Spleen (tissue), 11 donors: ENCODE results near the gene ITGAE. TPM values are rescaled to one million over a fixed set of nuclear protein-coding genes. Genes with fewer than 3 reads are reported as not detected.
"Not testable (repeated sequence)": the region's sequence is repeated elsewhere in the genome, so short reads cannot be mapped to it uniquely, and the experiment has no call there.

Experiments
- DNase-seq: peaks from one replicate; pipeline ENCODE4 v3.0.0-alpha.2; 2020
- H3K27ac ChIP-seq, 8 donors: fragments of 200-600 bp; sonication (generic) in 7 of 8; 1 replicate in 4 of 8; 2 replicates in 4 of 8; pipeline versions ENCODE4 v1.5.0 to v1.8.0; 2016 to 2021; ENCODE audit warnings: inconsistent platforms in 4 of 8, mild to moderate bottlenecking in 4 of 8, moderate library complexity in 1 of 8
- H3K27me3 ChIP-seq, 7 donors: fragments of 200-600 bp; sonication (generic) in 6 of 7; replicated peaks in 1 of 7; 1 replicate in 4 of 7; 2 replicates in 3 of 7; pipeline versions ENCODE4 v1.5.0 to v1.8.0; 2016 to 2021; ENCODE audit warnings: inconsistent platforms in 3 of 7, mild to moderate bottlenecking in 1 of 7
- H3K36me3 ChIP-seq, 6 donors: fragments of 200-600 bp; sonication (generic) in 5 of 6; 1 replicate in 4 of 6; 2 replicates in 2 of 6; pipeline versions ENCODE4 v1.5.0 to v1.8.0; 2016 to 2021; ENCODE audit warnings: inconsistent platforms in 2 of 6
- H3K4me1 ChIP-seq, 6 donors: fragments of 200-600 bp; sonication (generic) in 5 of 6; 1 replicate in 3 of 6; 2 replicates in 3 of 6; pipeline versions ENCODE4 v1.5.0 to v1.8.0; 2016 to 2021; ENCODE audit warnings: inconsistent platforms in 3 of 6
- H3K4me3 ChIP-seq, 8 donors: fragments of 200-600 bp; sonication (generic) in 7 of 8; 1 replicate in 4 of 8; 2 replicates in 4 of 8; pipeline versions ENCODE4 v1.5.0 to v1.8.0; 2016 to 2021; ENCODE audit warnings: inconsistent platforms in 4 of 8, mild to moderate bottlenecking in 4 of 8, moderate library complexity in 2 of 8
- H3K9me3 ChIP-seq, 8 donors: fragments of 200-600 bp; sonication (generic) in 7 of 8; 1 replicate in 4 of 8; 2 replicates in 4 of 8; pipeline versions ENCODE4 v1.5.0 to v1.8.0; 2016 to 2021; ENCODE audit warnings: inconsistent platforms in 4 of 8
- CTCF ChIP-seq, 11 experiments: fragments of 200-600 bp in 7 of 11; fragments of 450-650 bp in 4 of 11; sonication (generic) in 4 of 11; IDR thresholded peaks in 8 of 11; conservative IDR thresholded peaks in 3 of 11; 1 replicate in 7 of 11; 2 replicates in 4 of 11; pipeline versions ENCODE4 v1.4.0 to v1.8.0; 2016 to 2021; ENCODE audit warnings: antibody characterized with exemption in 11 of 11, inconsistent platforms in 4 of 11, mild to moderate bottlenecking in 1 of 11
- POLR2A ChIP-seq, 3 donors: fragments of 450-650 bp; IDR thresholded peaks; one replicate each; pipeline ENCODE4 v1.5.1; 2017; ENCODE audit warnings: antibody characterized with exemption in 3 of 3, mild to moderate bottlenecking in 1 of 3
- POLR2AphosphoS5 ChIP-seq, 3 donors: sonication (generic); formaldehyde crosslinking; IDR thresholded peaks; one replicate each; pipeline ENCODE4 v1.5.1; 2017; ENCODE audit warnings: antibody characterized with exemption in 3 of 3
- WGBS, 5 donors: extraction: QIAGEN DNeasy Blood & Tissue Kit in 3 of 5; methylation state at CpG; one replicate each; pipeline versions ENCODE4 v1.1.5 to v1.1.7; 2013 to 2018; 5-methylcytosine and 5-hydroxymethylcytosine counted together
- intact Hi-C: fragments of 100-400 bp; cut with DNase I; formaldehyde crosslinking; loops from one replicate; pipeline ENCODE4 v1.15.0; 2023; ENCODE audit warnings: low total_unique reads
- polyA plus RNA-seq, 3 donors: library from polyadenylated mRNA; stranded (reverse); fragments of 200-250 nt; gene quantifications; one replicate each; pipeline ENCODE4 v1.2.1, GENCODE V29; 2013
- total RNA-seq, 7 donors: library from RNA; depleted of rRNA in 3 of 7; stranded (reverse); fragments of >200 nt in 3 of 7; fragmentation: NEBNext Ultra II Directional in 4 of 7; extraction: Animal tissue kit (Norgen Biotek cat#: 25700) in 4 of 7; gene quantifications; one replicate each; pipeline versions ENCODE4 v1.1.0 to v1.2.1, GENCODE V29; 2016 to 2021
- donor health status: healthy with polysubstance abuse.
- donor health status: DM: no; HTN: no; CAD: no; lungs with moderate emphysema.
- donor health status: DM: no; HTN: no; CAD: no.
- donor health status: Bipolar disorder and iron deficiency.
- donor health status: healthy.
- donor health status: DM: no; HTN: no; CAD: no.
- donor health status: DM: yes; HTN: yes; CAD: no.

The ITGAE gene
- total and polyA plus RNA-seq, 10 donors, result 20.3 to 91.1 (median 28.2) TPM

- 48 to 73% (median 49%) methylated on average over 11 to 17 of the region's 17 CpGs for WGBS, 5 donors
- peak overlapping the region in 6 of 8 donors; percentile 77 to 93 (median 92) for H3K4me3 ChIP-seq
- TF ChIP-seq POLR2A (IDR thresholded peaks at IDR 0.05) (no peak), POLR2AphosphoS5 (IDR thresholded peaks at IDR 0.05) (no peak), CTCF (IDR thresholded peaks at IDR 0.05 in 8 of 11, conservative IDR thresholded peaks at IDR 0.05 in 3 of 11) (peak in 2 of 11 experiments; percentile 8 to 40)
- intact Hi-C loops, result no loop called here
- no peaks in the 10 kb centered on the region for H3K9me3 ChIP-seq
- H3K27me3 ChIP-seq, result no peaks in the 10 kb centered on the region
- H3K36me3 ChIP-seq, result peaks cover 0 to 30% (median 12%) of the 10 kb centered on the region in 6 donors
- peaks cover 10 to 47% (median 27%) of the 10 kb centered on the region in 6 donors for H3K4me1 ChIP-seq
- peak overlapping the region in 4 of 8 donors; percentile 74 to 95 (median 86) for H3K27ac ChIP-seq
- peak; percentile 71 for DNase-seq
These were observed 45.6 kb upstream of the ITGAE start for GRCh38 chr17:3846437-3847164.

DNA sequence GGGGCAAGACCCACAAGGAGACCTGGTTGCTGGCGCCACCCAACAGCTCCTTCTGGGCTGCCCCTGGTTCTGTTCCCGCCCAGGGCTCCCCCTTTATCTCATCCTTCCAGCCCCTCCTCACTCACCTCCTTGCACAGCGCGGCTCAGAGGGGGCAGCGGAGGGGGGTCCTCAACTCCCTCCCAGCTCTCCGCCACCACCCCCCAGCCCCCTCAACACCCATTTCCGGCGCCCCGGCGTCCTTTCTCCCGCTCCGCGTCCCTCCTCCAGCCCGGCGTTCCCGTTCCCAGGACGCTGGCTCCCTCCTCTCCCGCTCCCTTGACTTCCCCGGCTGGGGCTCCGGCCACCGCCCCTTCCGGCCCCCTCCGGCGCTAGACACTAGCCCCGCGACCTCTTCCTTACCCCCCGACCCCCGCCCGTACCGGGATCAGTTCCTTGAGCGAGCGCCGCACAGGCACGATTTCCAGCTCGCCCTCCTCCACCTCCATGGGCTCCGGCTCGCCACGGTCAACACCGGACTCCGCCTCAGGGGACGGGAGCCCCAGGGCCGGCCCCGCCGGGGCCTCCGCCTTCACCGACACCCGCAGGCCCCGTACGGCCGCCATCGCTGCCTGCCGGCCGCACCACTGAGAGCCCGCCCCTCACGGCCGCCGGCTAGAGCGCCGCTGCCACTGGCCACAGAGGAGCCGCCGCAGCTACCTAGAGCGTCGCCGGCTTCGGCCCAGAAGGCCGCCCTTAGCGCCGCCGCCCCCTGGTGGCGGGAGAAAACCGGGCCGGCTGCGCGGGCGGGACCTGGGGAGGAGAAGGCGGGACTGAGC lies 44.8 kb upstream of the ITGAE start, which contains the start of gene NCBP3:
Gene NCBP3, minus strand, starts transcription at position 626 of the 816 bp plus-strand sequence. Its CDS starts 23 bp downstream, at position 603.
- Histone ChIP-seq H3K27me3 (no peaks in the 10 kb centered on the region), H3K4me1 (peaks cover 10 to 54% (median 30%) of the 10 kb centered on the region in 6 donors), H3K4me3 (peak within 1 kb of the TSS; percentile 77 to 93 (median 90)), H3K27ac (peak within 1 kb of the TSS; percentile 74 to 95 (median 89)), H3K9me3 (no peaks in the 10 kb centered on the region), H3K36me3 (peaks cover 0 to 38% (median 16%) of the 10 kb centered on the region in 6 donors)
- peak; percentile 99 for DNase-seq
- WGBS, 5 donors, result 0 to 1% (median 1%) methylated on average over 56 to 76 of the region's 76 CpGs
- TF ChIP-seq POLR2A (IDR thresholded peaks at IDR 0.05), result peak in 2 of 3 donors; percentile 33 to 88
- TF ChIP-seq CTCF (IDR thresholded peaks at IDR 0.05 in 8 of 11, conservative IDR thresholded peaks at IDR 0.05 in 3 of 11), result peak; percentile 96 to 100 (median 99)
- TF ChIP-seq POLR2AphosphoS5 (IDR thresholded peaks at IDR 0.05), result peak; percentile 93 to 95 (median 95)
- intact Hi-C loops, result no loop called here

GRCh38 chr17:3845291-3845620 lies 44.3 kb upstream of the ITGAE start:
- TF ChIP-seq CTCF (IDR thresholded peaks at IDR 0.05 in 8 of 11, conservative IDR thresholded peaks at IDR 0.05 in 3 of 11) (no peak), POLR2A (IDR thresholded peaks at IDR 0.05) (no peak), POLR2AphosphoS5 (IDR thresholded peaks at IDR 0.05) (no peak)
- peaks cover 0 to 43% (median 21%) of the 10 kb centered on the region in 6 donors for H3K36me3 ChIP-seq
- intact Hi-C loops, result no loop called here
- peak overlapping the region; percentile 77 to 93 (median 90) for H3K4me3 ChIP-seq
- H3K4me1 ChIP-seq, result peaks cover 10 to 60% (median 30%) of the 10 kb centered on the region in 6 donors
- no peaks in the 10 kb centered on the region for H3K9me3 ChIP-seq
- no peaks in the 10 kb centered on the region for H3K27me3 ChIP-seq
- peak overlapping the region; percentile 74 to 95 (median 89) for H3K27ac ChIP-seq
- WGBS, 5 donors, result 0 to 1% (median 0%) methylated on average over 8 of the region's 8 CpGs
- no peak for DNase-seq

GRCh38 chr17:3844556-3844955 lies 43.6 kb upstream of the ITGAE start:
- H3K4me3 ChIP-seq, result peak overlapping the region in 3 of 8 donors; percentile 89 to 93 (median 92)
- WGBS, 5 donors, result 93 to 95% (median 94%) methylated on average over 19 of the region's 19 CpGs
- H3K4me1 ChIP-seq, result peaks cover 10 to 67% (median 30%) of the 10 kb centered on the region in 6 donors
- H3K9me3 ChIP-seq, intact Hi-C loops, H3K27me3 ChIP-seq: not testable (repeated sequence)
- peak overlapping the region in 1 of 8 donors; percentile 95 for H3K27ac ChIP-seq
- H3K36me3 ChIP-seq, result peaks cover 0 to 50% (median 27%) of the 10 kb centered on the region in 6 donors
- peak; percentile 61 for DNase-seq
